SK-N-MC (cell line): ENCODE measurements around the gene MKRN2OS.

Experiments
- DNase-seq: peaks from one replicate; pipeline ENCODE4 v3.0.0-alpha.2; 2011; ENCODE audit warnings: low read depth, low spot score
- H3K27ac ChIP-seq: fragments of 200-600 bp; sonication (generic); 2 replicates; pipeline ENCODE4 v1.5.1; 2016; ENCODE audit warnings: mixed run types
- H3K36me3 ChIP-seq: fragments of 200-600 bp; sonication (generic); 2 replicates; pipeline ENCODE4 v1.6.1; 2017; ENCODE audit warnings: antibody characterized with exemption, low read length, mixed read lengths; ENCODE audit not compliant: insufficient read depth
- H3K4me3 ChIP-seq: fragments of 200-600 bp; sonication (generic); 2 replicates; pipeline ENCODE4 v1.5.1; 2016
- H3K9ac ChIP-seq: fragments of 200-600 bp; sonication (generic); 2 replicates; pipeline ENCODE4 v1.8.0; 2017; ENCODE audit warnings: mixed run types, mixed read lengths; ENCODE audit not compliant: insufficient read length
- H3K9me3 ChIP-seq: fragments of 200-600 bp; sonication (generic); 2 replicates; pipeline ENCODE4 v1.6.1; 2017; ENCODE audit warnings: low read depth, mild to moderate bottlenecking, antibody characterized with exemption, low read length, moderate library complexity, mixed read lengths
- EZH2 ChIP-seq: fragments of 200-600 bp; sonication (generic); IDR thresholded peaks from one replicate; pipeline ENCODE4 v1.6.1; 2017; ENCODE audit warnings: antibody characterized with exemption
- FOXP2 ChIP-seq: optimal IDR thresholded peaks from 2 replicates; pipeline ENCODE3; 2011; ENCODE audit warnings: mild to moderate bottlenecking, moderate library complexity; ENCODE audit not compliant: insufficient read depth; ENCODE audit errors: extremely low read length, control extremely low read depth
- POLR2AphosphoS5 ChIP-seq: IDR thresholded peaks from 2 replicates; pipeline ENCODE4 v1.6.1; 2012; ENCODE audit warnings: mild to moderate bottlenecking, low read depth, low read length, borderline replicate concordance

MKRN2OS gene

GRCh38 chr3:12541625-12542024 lies 3.7 kb downstream of the MKRN2OS start:
- TF ChIP-seq EZH2 = no peak
- TF ChIP-seq FOXP2 = no peak
- no peak for TF ChIP-seq POLR2AphosphoS5
- Histone ChIP-seq H3K36me3 (no peaks in the 10 kb centered on the region; the same call in 1 of the 2 replicates), H3K9ac (no peak overlapping the region), H3K4me3 (no peak overlapping the region), H3K27ac (no peak overlapping the region), H3K9me3 (no peaks in the 10 kb centered on the region)
- no peak for DNase-seq

GRCh38 chr3:12536423-12536822 lies 8.9 kb downstream of the MKRN2OS start:
- Histone ChIP-seq H3K36me3 (no peaks in the 10 kb centered on the region; the same call in 1 of the 2 replicates), H3K9me3 (no peaks in the 10 kb centered on the region), H3K4me3 (no peak overlapping the region), H3K27ac (no peak overlapping the region), H3K9ac (no peak overlapping the region)
- TF ChIP-seq FOXP2 (no peak), POLR2AphosphoS5 (no peak), EZH2 (no peak)
- DNase-seq = no peak

GRCh38 chr3:12532182-12532581 lies 13.1 kb downstream of the MKRN2OS start:
- no peak for DNase-seq
- no peak overlapping the region for H3K27ac ChIP-seq
- TF ChIP-seq EZH2 (no peak), POLR2AphosphoS5 (no peak), FOXP2 (no peak)
- no peaks in the 10 kb centered on the region for H3K9me3 ChIP-seq
- no peak overlapping the region for H3K9ac ChIP-seq
- H3K4me3 ChIP-seq = no peak overlapping the region
- H3K36me3 ChIP-seq = peaks cover 10% of the 10 kb centered on the region; the same call in 1 of the 2 replicates

GRCh38 chr3:12527757-12528143 lies 17.5 kb downstream of the MKRN2OS start:
- peaks cover 10% of the 10 kb centered on the region; the same call in 1 of the 2 replicates for H3K36me3 ChIP-seq

GRCh38 chr3:12522721-12523120 lies 22.6 kb downstream of the MKRN2OS start:
- Histone ChIP-seq H3K27ac (no peak overlapping the region), H3K4me3 (no peak overlapping the region), H3K9ac (no peak overlapping the region), H3K36me3 (0 out of 2 replicates have a peak, but pooled peaks cover 4% of the 10 kb centered on the region), H3K9me3 (no peaks in the 10 kb centered on the region)
- no peak for DNase-seq
- TF ChIP-seq POLR2AphosphoS5 = no peak
- TF ChIP-seq FOXP2 = no peak
- no peak for TF ChIP-seq EZH2

More at GRCh38 chr3:12527757-12528143, 17.5 kb downstream of the MKRN2OS start:
- H3K9ac ChIP-seq = no peak overlapping the region
- no peak overlapping the region for H3K27ac ChIP-seq
- TF ChIP-seq FOXP2 = no peak
- TF ChIP-seq EZH2 = no peak
- no peak for TF ChIP-seq POLR2AphosphoS5
- H3K4me3 ChIP-seq = no peak overlapping the region
- DNase-seq = no peak
- H3K9me3 ChIP-seq = no peaks in the 10 kb centered on the region

- no peak for TF ChIP-seq EZH2
- no peak for TF ChIP-seq FOXP2
- TF ChIP-seq POLR2AphosphoS5 = no peak
- Histone ChIP-seq H3K9me3 (no peaks in the 10 kb centered on the region), H3K36me3 (0 out of 2 replicates have a peak, but pooled peaks cover 4% of the 10 kb centered on the region), H3K4me3 (no peak overlapping the region), H3K9ac (no peak overlapping the region), H3K27ac (no peak overlapping the region)
- no peak for DNase-seq
Observed at GRCh38 chr3:12521010-12521409, 24.3 kb downstream of the MKRN2OS start.

- DNase-seq = no peak
- Histone ChIP-seq H3K9ac (no peak overlapping the region), H3K27ac (no peak overlapping the region), H3K36me3 (peaks cover 4% of the 10 kb centered on the region; the same call in 1 of the 2 replicates), H3K4me3 (no peak overlapping the region), H3K9me3 (no peaks in the 10 kb centered on the region)
- TF ChIP-seq EZH2 = no peak
- TF ChIP-seq POLR2AphosphoS5 = no peak
- no peak for TF ChIP-seq FOXP2
Observed at GRCh38 chr3:12518261-12519028, 26.9 kb downstream of the MKRN2OS start.

GRCh38 chr3:12516873-12517272 lies 28.4 kb downstream of the MKRN2OS start:
- peaks cover 4% of the 10 kb centered on the region; the same call in 1 of the 2 replicates for H3K36me3 ChIP-seq
- TF ChIP-seq EZH2 (no peak), FOXP2 (no peak), POLR2AphosphoS5 (no peak)
- H3K4me3 ChIP-seq = no peak overlapping the region
- no peak overlapping the region for H3K27ac ChIP-seq
- no peak overlapping the region for H3K9ac ChIP-seq
- DNase-seq = no peak
- H3K9me3 ChIP-seq = no peaks in the 10 kb centered on the region
